Stimulated activated CD4-positive, alpha-beta T cell treated with anti-CD3 and anti-CD28 coated beads, Interleukin-15, amount 100 ng/mL, for 48 hours (primary cell): ENCODE measurements around the gene TBC1D10A.

Source experiments
- DNase-seq, 2 donors: peaks; one replicate each; pipeline ENCODE4 v3.0.0-alpha.2; 2020; ENCODE audit warnings: low read depth in 2 of 2

The TBC1D10A gene

GRCh38 chr22:30320021-30320556 is 6.7 kb downstream of the TBC1D10A start:
- no peak for DNase-seq

- no peak for DNase-seq
Measured at GRCh38 chr22:30318799-30319419, 7.8 kb downstream of the TBC1D10A start.

DNA sequence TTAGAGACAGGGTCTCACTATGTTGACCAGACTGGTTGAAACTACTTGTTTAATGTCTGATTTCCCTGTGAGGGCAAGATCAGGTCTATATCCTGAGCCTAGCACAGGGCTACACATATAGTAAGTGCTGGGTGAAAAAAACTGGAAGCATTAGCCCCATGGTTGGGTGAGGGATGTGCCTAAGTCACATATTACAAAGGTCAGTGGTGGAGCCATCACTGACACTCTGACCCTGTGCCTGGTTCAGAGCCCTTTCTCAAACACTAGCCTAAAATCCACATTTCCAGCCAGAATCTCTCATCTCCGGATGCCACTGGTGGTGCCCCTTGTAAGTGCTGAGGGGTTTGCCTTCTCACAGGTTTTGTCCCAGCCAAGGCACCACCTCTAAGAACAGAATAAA is 9.0 kb downstream of the TBC1D10A start:
- DNase-seq: no peak

GRCh38 chr22:30315962-30316576 is 10.7 kb downstream of the TBC1D10A start:
- DNase-seq: no peak

- no peak for DNase-seq
Measured at GRCh38 chr22:30314915-30315314, 11.8 kb downstream of the TBC1D10A start.

GRCh38 chr22:30313527-30314363 is 13.0 kb downstream of the TBC1D10A start:
- no peak for DNase-seq

GRCh38 chr22:30312053-30312452 is 14.7 kb downstream of the TBC1D10A start:
- no peak for DNase-seq

DNA sequence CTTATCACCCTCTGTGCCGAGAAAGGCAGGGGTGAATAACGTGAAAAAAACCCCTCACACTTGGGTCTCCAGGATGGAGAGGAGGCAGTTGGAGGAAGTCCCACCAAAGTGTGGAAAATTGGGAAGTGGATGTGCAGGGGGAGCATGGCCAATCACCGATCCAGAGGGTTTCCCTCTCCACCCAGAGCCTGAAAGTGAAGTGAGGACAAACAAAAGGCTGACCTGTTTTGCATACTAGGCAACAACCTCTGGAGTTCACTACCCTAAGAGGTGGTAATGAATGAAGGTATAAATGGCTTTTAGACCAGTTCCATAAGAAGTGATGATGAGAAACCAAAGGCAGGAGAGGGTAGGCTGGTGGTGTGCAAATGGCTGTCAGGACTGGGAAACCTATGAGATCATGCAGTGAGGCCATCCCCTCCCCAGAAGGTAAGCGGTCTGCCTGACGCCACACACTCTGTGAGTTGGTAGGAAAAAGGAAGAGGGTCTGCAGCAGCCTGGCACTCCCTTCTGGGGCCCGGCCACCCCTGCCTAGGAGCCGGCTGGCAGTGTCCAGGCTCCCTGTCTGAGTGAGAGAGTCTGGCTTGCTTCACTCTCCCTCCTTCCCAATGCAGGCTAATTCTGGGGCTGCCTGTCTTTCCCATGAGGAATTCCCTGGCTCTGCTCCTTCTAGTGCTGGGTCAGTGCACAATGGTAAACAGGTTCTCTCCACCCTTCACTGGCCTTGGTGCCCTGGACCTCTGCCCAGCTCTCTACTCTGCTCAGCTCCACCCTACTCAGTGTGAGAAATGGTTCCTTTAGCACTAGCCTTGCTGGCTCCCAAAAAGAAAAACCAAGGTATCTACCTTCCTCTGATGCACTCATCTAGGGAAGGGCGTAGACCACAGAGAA is 15.6 kb downstream of the TBC1D10A start:
- DNase-seq: no peak

GRCh38 chr22:30309951-30310741 is 16.6 kb downstream of the TBC1D10A start:
- DNase-seq: no peak

DNA sequence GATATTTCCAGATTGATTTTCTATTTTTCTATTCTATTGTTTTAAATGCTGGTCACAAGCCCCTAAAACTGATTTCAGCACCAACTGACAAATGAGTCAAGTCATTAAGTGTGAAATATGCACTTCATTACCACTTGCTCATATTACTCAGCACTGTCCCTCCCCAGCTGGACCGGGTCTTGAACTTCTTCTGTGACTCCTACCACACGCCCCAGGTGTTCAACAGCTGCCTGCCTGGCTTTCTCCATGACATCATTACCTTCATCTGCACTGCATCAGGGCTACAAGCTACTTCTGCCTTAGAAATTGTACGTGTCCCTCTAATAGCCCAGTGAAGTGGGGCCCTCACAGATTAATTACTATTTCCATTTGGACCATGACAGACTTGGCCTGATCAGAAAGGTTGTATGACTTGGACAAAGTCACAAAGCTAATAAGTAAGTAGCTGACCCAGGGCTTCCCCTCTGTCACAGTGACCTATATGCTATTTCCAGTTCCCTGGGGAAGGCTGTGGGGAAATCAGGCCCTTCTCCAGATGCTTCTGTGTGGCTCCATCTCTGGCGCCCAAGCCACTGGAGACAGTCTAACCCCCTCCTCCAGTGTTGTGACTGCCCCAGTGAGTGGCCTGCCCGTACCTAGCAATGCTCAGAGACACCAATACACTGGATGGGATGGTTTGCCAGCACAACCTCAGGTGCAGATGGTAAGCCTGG is 18.1 kb downstream of the TBC1D10A start:
- DNase-seq: no peak

DNA sequence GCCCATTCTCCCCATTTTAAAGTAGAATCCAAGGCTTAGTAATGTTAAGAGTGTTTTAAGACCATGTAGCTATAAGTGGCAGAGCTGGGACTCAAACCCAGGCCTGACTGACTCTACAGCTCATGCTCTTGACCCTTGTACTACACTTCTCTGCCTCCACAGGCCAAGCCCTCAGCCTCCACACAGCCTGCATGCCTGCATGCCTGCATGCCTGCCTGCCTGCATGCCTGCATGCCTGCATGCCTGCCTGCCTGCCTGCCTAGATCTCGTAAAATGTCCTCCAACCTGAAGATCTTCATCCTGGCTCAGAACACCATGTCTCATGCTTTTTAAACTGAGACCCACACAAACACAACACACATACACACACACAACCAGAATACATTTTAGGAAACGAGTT is 18.6 kb downstream of the TBC1D10A start:
- no peak for DNase-seq

DNA sequence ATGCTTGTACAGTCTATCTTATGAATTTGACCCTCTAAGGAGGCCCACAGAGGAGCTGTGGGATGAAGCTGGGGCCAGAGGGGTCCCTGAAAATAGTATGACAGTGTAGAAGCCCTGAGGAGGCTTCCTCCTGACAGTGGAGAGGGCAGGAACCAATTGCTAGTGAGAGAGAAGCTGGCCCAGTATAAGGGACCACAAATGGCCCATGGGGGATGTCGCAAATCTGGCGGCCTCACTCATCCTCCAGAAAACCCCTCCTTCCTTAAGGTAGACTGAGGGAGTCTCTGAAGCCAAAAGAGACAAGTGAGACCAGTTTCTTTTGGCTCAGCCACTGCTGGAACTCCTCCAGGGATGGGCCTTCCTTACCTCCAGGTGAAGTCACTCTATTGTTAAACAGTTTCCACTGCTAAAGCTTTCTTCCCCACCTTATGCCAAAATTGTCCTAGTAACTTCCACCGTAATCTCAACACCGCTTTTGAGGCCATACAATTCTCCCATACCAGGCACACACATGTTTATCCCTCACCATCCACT is 19.6 kb downstream of the TBC1D10A start:
- DNase-seq: no peak

DNA sequence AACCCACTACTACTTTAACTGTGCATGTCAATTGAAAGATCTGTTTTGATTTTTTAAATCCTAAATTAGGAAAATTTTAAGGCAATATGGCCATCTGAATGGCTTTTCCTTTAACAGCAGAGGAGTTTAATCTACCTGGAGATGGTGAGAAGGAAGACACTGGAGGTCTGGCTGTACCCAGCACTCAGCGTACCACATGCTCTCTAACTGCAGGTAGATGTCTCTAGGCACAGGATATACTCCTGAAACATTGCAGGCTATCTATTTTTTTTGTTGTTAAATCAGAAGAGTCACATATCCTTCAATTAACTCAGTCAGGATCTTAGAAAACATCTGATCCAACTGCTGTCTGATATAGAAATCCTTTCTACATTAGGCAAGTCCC is 20.1 kb downstream of the TBC1D10A start:
- no peak for DNase-seq

GRCh38 chr22:30305906-30306626 is 20.7 kb downstream of the TBC1D10A start:
- no peak for DNase-seq

DNA sequence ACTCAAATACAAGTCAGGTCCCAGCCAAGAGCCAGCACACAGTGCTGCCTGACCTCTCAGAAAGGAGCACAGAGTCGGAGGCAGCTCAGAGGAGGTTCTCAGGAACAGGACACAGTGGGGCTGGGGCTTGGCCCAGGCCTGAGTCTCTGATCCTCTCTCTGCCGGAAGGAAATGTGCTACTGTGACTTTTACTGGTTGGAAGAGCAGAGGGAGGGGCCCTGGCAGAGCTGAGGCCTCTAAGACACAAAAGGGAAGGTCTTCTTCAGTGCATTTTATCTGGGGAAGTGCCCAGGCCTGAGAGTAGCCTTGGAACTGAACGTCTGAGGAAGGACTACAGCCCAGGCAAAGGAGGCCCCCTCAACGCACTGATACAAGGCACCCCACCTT is 21.2 kb downstream of the TBC1D10A start:
- DNase-seq: no peak

- DNase-seq: no peak
Measured at GRCh38 chr22:30304495-30305244, 22.1 kb downstream of the TBC1D10A start.

DNA sequence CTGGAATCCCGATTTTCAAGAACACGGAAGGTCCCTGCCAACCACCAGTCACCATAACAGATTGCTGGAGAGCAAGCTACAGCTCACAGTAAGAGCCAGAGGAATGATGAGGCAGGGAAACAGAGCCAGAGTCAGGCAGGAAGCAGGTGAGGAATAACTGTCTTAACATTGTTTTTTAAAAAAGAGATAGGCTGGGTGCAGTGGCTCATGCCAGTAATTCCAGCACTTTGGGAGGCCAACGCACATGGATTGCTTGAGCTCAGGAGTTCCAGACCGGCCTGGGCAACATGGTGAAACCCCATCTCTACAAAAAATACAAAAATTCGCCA is 24.0 kb downstream of the TBC1D10A start:
- no peak for DNase-seq

- DNase-seq: no peak
Measured at GRCh38 chr22:30301995-30302809, 24.5 kb downstream of the TBC1D10A start.
